GM10266 (cell line): ENCODE data around the gene GSX2.
A peak's percentile ranks its signal among the peaks of the same experiment; 100 is the strongest.
"Not testable (repeated sequence)": the region's sequence is repeated elsewhere in the genome, so short reads cannot be mapped to it uniquely, and the experiment has no call there.

Experiments
- DNase-seq: peaks from one replicate; pipeline ENCODE4 v3.0.0; 2012; ENCODE audit errors: extremely low spot score
- CTCF ChIP-seq: IDR thresholded peaks from 2 replicates; pipeline ENCODE4 v1.5.1; 2012; ENCODE audit warnings: mild to moderate bottlenecking, low read depth; ENCODE audit not compliant: control insufficient read depth, insufficient read depth; ENCODE audit errors: missing control alignments

GSX2 gene

GRCh38 chr4:54099748-54100574 is at the start of gene GSX2:
Gene GSX2, plus strand, starts transcription at chr4:54100163. Its CDS starts 182 bp downstream, at chr4:54100345.
- DNase-seq, result no peak
- no peak for TF ChIP-seq CTCF

DNA sequence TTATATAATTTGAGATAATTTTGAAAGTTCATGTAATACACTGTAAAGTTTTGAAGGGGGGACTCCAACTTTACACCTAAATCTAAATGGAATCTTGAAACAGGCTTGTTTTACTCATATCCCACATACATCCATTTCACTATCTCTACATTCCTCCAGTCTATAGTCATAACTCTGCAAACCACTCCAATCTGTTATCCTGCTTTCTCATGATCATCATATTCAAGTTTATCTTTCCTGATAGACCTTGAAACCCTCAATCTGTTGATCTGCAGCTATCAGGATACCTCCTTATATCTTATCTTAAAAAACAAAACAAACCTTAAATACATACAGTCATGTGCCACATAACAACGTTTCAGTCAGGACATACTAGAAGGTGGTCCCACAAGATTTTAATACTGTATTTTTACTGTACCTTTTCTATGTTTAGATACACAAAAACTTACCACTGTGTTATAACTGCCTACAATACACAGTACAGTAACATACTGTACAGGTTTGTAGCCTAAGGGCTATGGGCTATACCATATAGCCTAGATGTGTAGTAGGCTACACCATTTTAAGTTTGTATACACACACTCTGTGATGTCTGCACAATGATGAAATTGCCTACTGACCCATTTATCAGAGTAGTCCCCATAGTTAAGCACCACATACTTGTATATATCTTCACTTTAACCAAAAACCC is 49.6 kb upstream of the GSX2 start:
- DNase-seq, result no peak
- TF ChIP-seq CTCF, result no peak

- DNase-seq, result not testable (repeated sequence)
Observed at GRCh38 chr4:54053322-54053721, 46.6 kb upstream of the GSX2 start.

DNA sequence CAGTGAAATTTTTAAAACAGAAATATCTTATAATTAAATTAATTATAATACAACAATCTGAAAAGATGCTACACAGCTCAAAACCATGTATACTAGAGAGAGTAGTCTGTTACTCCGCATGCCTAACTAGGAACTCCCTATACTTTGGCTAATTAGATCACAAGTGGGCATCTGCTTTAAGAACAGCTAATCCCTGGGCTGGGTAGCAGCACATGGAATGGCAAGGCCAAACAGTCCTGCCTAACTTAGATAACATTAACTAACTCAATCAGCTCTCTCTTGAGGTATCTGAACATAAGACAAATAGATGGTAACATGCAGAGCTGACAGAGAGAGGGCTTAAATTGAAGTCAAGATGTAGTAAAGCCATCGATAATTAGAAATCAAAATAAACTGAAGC is 45.5 kb upstream of the GSX2 start:
- no peak for DNase-seq
- TF ChIP-seq CTCF, result no peak

GRCh38 chr4:54055494-54055893 is 44.5 kb upstream of the GSX2 start:
- TF ChIP-seq CTCF, result no peak
- DNase-seq, result no peak

DNA sequence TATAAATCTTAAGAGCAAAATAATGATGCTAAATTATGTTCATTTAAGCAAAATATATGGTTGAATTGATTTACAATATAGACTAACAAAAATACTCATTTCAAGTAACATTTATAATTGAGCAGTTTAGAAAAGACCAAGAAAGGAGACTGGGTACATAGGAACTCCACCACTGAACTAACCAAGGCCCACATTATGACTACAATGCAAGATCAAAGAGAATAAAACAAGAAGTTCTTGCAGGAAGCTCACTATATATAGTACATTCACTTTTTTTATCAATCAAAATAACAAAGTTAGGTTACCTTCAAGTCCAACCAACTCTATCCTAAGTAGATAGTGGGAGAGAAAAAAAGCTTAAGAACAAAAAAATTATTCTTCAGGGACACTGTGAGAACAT is 43.6 kb upstream of the GSX2 start:
- TF ChIP-seq CTCF, result no peak
- DNase-seq, result no peak

DNA sequence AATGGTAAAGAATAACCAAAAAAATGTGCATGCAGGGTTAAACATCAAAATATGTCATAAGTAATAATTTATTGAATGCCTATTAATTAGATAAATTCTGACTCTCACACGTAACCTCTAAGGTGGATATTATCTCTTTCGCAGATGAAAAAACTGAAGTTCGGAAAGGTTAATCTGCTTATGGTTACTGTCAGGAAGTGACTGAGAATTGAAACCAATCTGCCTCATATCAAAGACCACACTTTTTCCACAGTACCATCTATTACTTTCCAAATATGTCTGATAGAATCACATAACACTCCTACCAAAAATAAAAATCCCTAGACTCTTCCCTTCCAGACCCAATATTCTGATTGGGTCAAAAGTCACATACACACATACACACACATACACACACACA is 41.8 kb upstream of the GSX2 start:
- DNase-seq, result peak; percentile 27
- TF ChIP-seq CTCF, result no peak

DNA sequence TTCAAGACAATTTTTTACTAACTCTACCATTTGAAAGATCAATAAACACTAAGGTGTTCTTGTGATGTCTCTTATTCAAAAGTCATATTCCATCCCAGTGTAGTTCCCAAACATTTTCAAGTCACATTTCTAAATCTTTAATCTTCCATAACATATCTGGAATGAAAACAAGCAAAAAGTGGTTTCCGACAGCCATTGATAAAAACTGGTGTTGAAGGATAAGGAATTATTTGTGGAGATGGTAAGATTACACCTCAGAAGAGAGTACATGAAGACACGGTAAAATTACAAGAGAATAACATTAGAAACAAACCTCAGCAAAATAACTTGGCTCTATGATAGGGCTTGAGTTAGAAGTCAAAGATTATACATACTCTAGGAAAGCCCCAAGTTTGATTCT is 39.8 kb upstream of the GSX2 start:
- no peak for DNase-seq
- TF ChIP-seq CTCF, result no peak
